ENCODE data around the gene LRRC19. TPM values are rescaled to one million over a fixed set of nuclear protein-coding genes. Genes with fewer than 3 reads are reported as not detected.

Gene LRRC19
- total and polyA plus RNA-seq, 2 donors (not counting 1 experiment from before 2014, with no cell fraction given) = not detected

- no peak overlapping the region for H2AFZ ChIP-seq (ENCODE audit: low read length)
- no peaks in the 10 kb centered on the region for H4K20me1 ChIP-seq (ENCODE audit: control insufficient read depth, extremely low read depth, insufficient read depth, low read length)
- peaks cover 2% of the 10 kb centered on the region for H3K79me2 ChIP-seq (ENCODE audit: control insufficient read depth, insufficient read depth, low read length)
- H3K27me3 ChIP-seq (ENCODE audit: control insufficient read depth, insufficient read depth, low read length) = no peaks in the 10 kb centered on the region
- no peak for DNase-seq (ENCODE audit: low read depth in 2 of 2)
- no peaks in the 10 kb centered on the region for H3K4me1 ChIP-seq (ENCODE audit: control insufficient read depth, extremely low read depth, insufficient read depth, low read length)
- H3K4me2 ChIP-seq (ENCODE audit: extremely low read depth, insufficient read depth, low read length) = no peak overlapping the region
- no peak overlapping the region for H3K4me3 ChIP-seq (replicated peaks in 1 of 4; ENCODE audit: control extremely low read depth in 1 of 4, insufficient read depth in 1 of 4, low read depth in 3 of 4, low read length in 4 of 4)
- H3K36me3 ChIP-seq (ENCODE audit: control insufficient read depth, insufficient read depth, low read length) = no peaks in the 10 kb centered on the region
- H3K9ac ChIP-seq (ENCODE audit: insufficient read depth, low read length) = no peak overlapping the region
- no peak overlapping the region for H3K27ac ChIP-seq (ENCODE audit: insufficient read depth, low read length)
- TF ChIP-seq EZH2 (IDR thresholded peaks at IDR 0.05; ENCODE audit: low read length, missing control alignments) (no peak), CTCF (conservative IDR thresholded peaks at IDR 0.05 in 1 of 2, IDR thresholded peaks at IDR 0.05 in 1 of 2; ENCODE audit: low read depth in 1 of 2, low read length in 2 of 2) (no peak)
- H3K9me3 ChIP-seq (ENCODE audit: control insufficient read depth, insufficient read depth, low read depth, low read length) = no peaks in the 10 kb centered on the region
Observed at GRCh38 chr9:26951794-26952193, 53.7 kb downstream of the LRRC19 start.

DNA sequence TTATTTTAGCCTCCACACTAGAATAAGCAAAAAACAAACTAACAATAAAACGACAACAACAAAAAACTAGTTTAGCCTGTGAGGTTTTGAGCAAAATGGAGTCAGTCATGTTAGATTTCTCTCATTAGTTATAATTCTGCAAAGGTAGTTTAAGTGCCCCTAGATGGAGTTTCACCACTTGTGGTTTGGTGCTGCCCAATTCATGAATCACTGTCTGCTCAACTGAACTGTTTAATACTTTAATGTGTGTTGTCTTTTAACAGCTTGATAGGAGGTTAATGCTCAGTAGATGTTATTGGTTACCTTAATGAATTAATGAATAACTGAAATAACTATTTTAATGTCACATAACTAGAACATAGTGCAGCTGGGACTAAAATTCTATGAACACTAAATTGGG is 55.0 kb downstream of the LRRC19 start:
- Histone ChIP-seq H3K79me2 (ENCODE audit: control insufficient read depth, insufficient read depth, low read length) (peaks cover 14% of the 10 kb centered on the region), H3K9me3 (ENCODE audit: control insufficient read depth, insufficient read depth, low read depth, low read length) (no peaks in the 10 kb centered on the region), H3K4me3 (replicated peaks in 1 of 4; ENCODE audit: control extremely low read depth in 1 of 4, insufficient read depth in 1 of 4, low read depth in 3 of 4, low read length in 4 of 4) (no peak overlapping the region), H3K4me1 (ENCODE audit: control insufficient read depth, extremely low read depth, insufficient read depth, low read length) (no peaks in the 10 kb centered on the region), H3K27ac (ENCODE audit: insufficient read depth, low read length) (no peak overlapping the region), H3K36me3 (ENCODE audit: control insufficient read depth, insufficient read depth, low read length) (no peaks in the 10 kb centered on the region), H2AFZ (ENCODE audit: low read length) (no peak overlapping the region), H3K27me3 (ENCODE audit: control insufficient read depth, insufficient read depth, low read length) (no peaks in the 10 kb centered on the region), H3K4me2 (ENCODE audit: extremely low read depth, insufficient read depth, low read length) (no peak overlapping the region), H4K20me1 (ENCODE audit: control insufficient read depth, extremely low read depth, insufficient read depth, low read length) (no peaks in the 10 kb centered on the region), H3K9ac (ENCODE audit: insufficient read depth, low read length) (no peak overlapping the region)
- TF ChIP-seq EZH2 (IDR thresholded peaks at IDR 0.05; ENCODE audit: low read length, missing control alignments) (no peak), CTCF (conservative IDR thresholded peaks at IDR 0.05 in 1 of 2, IDR thresholded peaks at IDR 0.05 in 1 of 2; ENCODE audit: low read depth in 1 of 2, low read length in 2 of 2) (no peak)
- DNase-seq (ENCODE audit: low read depth in 2 of 2) = no peak

- no peak for TF ChIP-seq CTCF (conservative IDR thresholded peaks at IDR 0.05 in 1 of 2, IDR thresholded peaks at IDR 0.05 in 1 of 2; ENCODE audit: low read depth in 1 of 2, low read length in 2 of 2)
- no peak for TF ChIP-seq EZH2 (IDR thresholded peaks at IDR 0.05; ENCODE audit: low read length, missing control alignments)
- Histone ChIP-seq H3K4me3 (replicated peaks in 1 of 4; ENCODE audit: control extremely low read depth in 1 of 4, insufficient read depth in 1 of 4, low read depth in 3 of 4, low read length in 4 of 4) (no peak overlapping the region), H3K9me3 (ENCODE audit: control insufficient read depth, insufficient read depth, low read depth, low read length) (no peaks in the 10 kb centered on the region), H3K27me3 (ENCODE audit: control insufficient read depth, insufficient read depth, low read length) (no peaks in the 10 kb centered on the region), H3K4me1 (ENCODE audit: control insufficient read depth, extremely low read depth, insufficient read depth, low read length) (no peaks in the 10 kb centered on the region), H4K20me1 (ENCODE audit: control insufficient read depth, extremely low read depth, insufficient read depth, low read length) (no peaks in the 10 kb centered on the region), H3K9ac (ENCODE audit: insufficient read depth, low read length) (no peak overlapping the region), H3K4me2 (ENCODE audit: extremely low read depth, insufficient read depth, low read length) (no peak overlapping the region), H2AFZ (ENCODE audit: low read length) (no peak overlapping the region), H3K36me3 (ENCODE audit: control insufficient read depth, insufficient read depth, low read length) (no peaks in the 10 kb centered on the region), H3K79me2 (ENCODE audit: control insufficient read depth, insufficient read depth, low read length) (peaks cover 22% of the 10 kb centered on the region), H3K27ac (ENCODE audit: insufficient read depth, low read length) (no peak overlapping the region)
- peak in 1 of 2 donors; percentile 59 for DNase-seq (ENCODE audit: low read depth in 2 of 2)
Observed at GRCh38 chr9:26949637-26950069, 55.8 kb downstream of the LRRC19 start.

Measured in fibroblast of lung (primary cell).